Memory B cell (primary cell): Measurements from ENCODE around the gene SNAPC4.
"Not testable (repeated sequence)": the region's sequence is repeated elsewhere in the genome, so short reads cannot be mapped to it uniquely, and the experiment has no call there.

Experiments used
- ATAC-seq: fragments of 150-1000 bp; cut with Tn5 transposase; 2 replicates; pipeline ENCODE4 v1.10.0; 2021; ENCODE audit warnings: low read depth, mild to moderate bottlenecking, moderate library complexity
- DNase-seq, 2 donors: peaks; one replicate each; pipeline ENCODE4 v3.0.0; 2022; ENCODE audit warnings: low spot score in 2 of 2
- H3K27ac Mint-ChIP-seq: one replicate; pipeline ENCODE4 v1.8.0; 2022; ENCODE audit warnings: mild to moderate bottlenecking, moderate library complexity, mixed read lengths
- H3K27me3 Mint-ChIP-seq: one replicate; pipeline ENCODE4 v1.8.0; 2022; ENCODE audit warnings: mixed read lengths
- H3K36me3 Mint-ChIP-seq: one replicate; pipeline ENCODE4 v1.8.0; 2022; ENCODE audit warnings: mild to moderate bottlenecking, mixed read lengths
- H3K4me1 Mint-ChIP-seq: one replicate; pipeline ENCODE4 v1.8.0; 2022; ENCODE audit warnings: mixed read lengths
- H3K4me3 Mint-ChIP-seq: one replicate; pipeline ENCODE4 v1.8.0; 2022; ENCODE audit warnings: mild to moderate bottlenecking, moderate library complexity, mixed read lengths
- H3K9me3 Mint-ChIP-seq: one replicate; pipeline ENCODE4 v1.8.0; 2022; ENCODE audit warnings: mixed read lengths

The SNAPC4 gene

GRCh38 chr9:136429075-136429628, 29.2 kb upstream of the SNAPC4 start:
- no peak for ATAC-seq
- Mint-ChIP-seq H3K36me3 (peaks cover 4% of the 10 kb centered on the region), H3K27ac (no peak overlapping the region), H3K4me3 (no peak overlapping the region), H3K9me3 (no peaks in the 10 kb centered on the region), H3K4me1 (no peaks in the 10 kb centered on the region), H3K27me3 (no peaks in the 10 kb centered on the region)
- DNase-seq, result no peak

GRCh38 chr9:136426787-136427186, 26.8 kb upstream of the SNAPC4 start:
- peaks cover 7% of the 10 kb centered on the region for H3K36me3 Mint-ChIP-seq
- no peaks in the 10 kb centered on the region for H3K9me3 Mint-ChIP-seq
- H3K27ac Mint-ChIP-seq, result no peak overlapping the region
- no peak for ATAC-seq
- no peaks in the 10 kb centered on the region for H3K4me1 Mint-ChIP-seq
- H3K27me3 Mint-ChIP-seq, result no peaks in the 10 kb centered on the region
- DNase-seq, result no peak
- no peak overlapping the region for H3K4me3 Mint-ChIP-seq

- H3K4me1 Mint-ChIP-seq, H3K36me3 Mint-ChIP-seq, H3K27ac Mint-ChIP-seq, H3K4me3 Mint-ChIP-seq, H3K9me3 Mint-ChIP-seq, DNase-seq, ATAC-seq, H3K27me3 Mint-ChIP-seq: not testable (repeated sequence)
These were observed 25.4 kb upstream of the SNAPC4 start for GRCh38 chr9:136425367-136425766.

- H3K27ac Mint-ChIP-seq, result no peak overlapping the region
- H3K36me3 Mint-ChIP-seq, result peaks cover 7% of the 10 kb centered on the region
- no peak for DNase-seq
- no peaks in the 10 kb centered on the region for H3K9me3 Mint-ChIP-seq
- H3K4me3 Mint-ChIP-seq, result no peak overlapping the region
- H3K4me1 Mint-ChIP-seq, result no peaks in the 10 kb centered on the region
- H3K27me3 Mint-ChIP-seq, result no peaks in the 10 kb centered on the region
- no peak for ATAC-seq
These were observed 24.9 kb upstream of the SNAPC4 start for GRCh38 chr9:136424750-136425362.

GRCh38 chr9:136423432-136424146, 23.6 kb upstream of the SNAPC4 start:
- H3K27ac Mint-ChIP-seq, result no peak overlapping the region
- H3K4me1 Mint-ChIP-seq, result no peaks in the 10 kb centered on the region
- peaks cover 9% of the 10 kb centered on the region for H3K36me3 Mint-ChIP-seq
- H3K4me3 Mint-ChIP-seq, result no peak overlapping the region
- no peak for DNase-seq
- H3K27me3 Mint-ChIP-seq, result no peaks in the 10 kb centered on the region
- ATAC-seq, result no peak
- H3K9me3 Mint-ChIP-seq, result no peaks in the 10 kb centered on the region

GRCh38 chr9:136422876-136423275, 22.9 kb upstream of the SNAPC4 start:
- no peak for ATAC-seq
- no peak overlapping the region for H3K27ac Mint-ChIP-seq

GRCh38 chr9:136421791-136422190, 21.8 kb upstream of the SNAPC4 start:
- Mint-ChIP-seq H3K36me3 (peaks cover 16% of the 10 kb centered on the region), H3K27ac (no peak overlapping the region)
- ATAC-seq, result no peak

More at GRCh38 chr9:136422876-136423275, 22.9 kb upstream of the SNAPC4 start:
- no peaks in the 10 kb centered on the region for H3K27me3 Mint-ChIP-seq
- H3K9me3 Mint-ChIP-seq, result no peaks in the 10 kb centered on the region
- DNase-seq, result no peak
- no peaks in the 10 kb centered on the region for H3K4me1 Mint-ChIP-seq
- no peak overlapping the region for H3K4me3 Mint-ChIP-seq
- H3K36me3 Mint-ChIP-seq, result peaks cover 10% of the 10 kb centered on the region

GRCh38 chr9:136419092-136419420, 19.1 kb upstream of the SNAPC4 start:
- DNase-seq (no peak), ATAC-seq (no peak)
- no peak overlapping the region for H3K4me3 Mint-ChIP-seq
- H3K27ac Mint-ChIP-seq, result no peak overlapping the region
- H3K4me1 Mint-ChIP-seq, result no peaks in the 10 kb centered on the region
- H3K9me3 Mint-ChIP-seq, result no peaks in the 10 kb centered on the region
- H3K36me3 Mint-ChIP-seq, result peaks cover 24% of the 10 kb centered on the region
- no peaks in the 10 kb centered on the region for H3K27me3 Mint-ChIP-seq

More at GRCh38 chr9:136421791-136422190, 21.8 kb upstream of the SNAPC4 start:
- Mint-ChIP-seq H3K9me3 (no peaks in the 10 kb centered on the region), H3K4me1 (no peaks in the 10 kb centered on the region), H3K27me3 (no peaks in the 10 kb centered on the region), H3K4me3 (no peak overlapping the region)
- DNase-seq, result no peak

GRCh38 chr9:136418182-136419091, 18.5 kb upstream of the SNAPC4 start:
- H3K27me3 Mint-ChIP-seq, result no peaks in the 10 kb centered on the region
- no peak for ATAC-seq
- H3K27ac Mint-ChIP-seq, result no peak overlapping the region
- no peaks in the 10 kb centered on the region for H3K9me3 Mint-ChIP-seq
- H3K4me1 Mint-ChIP-seq, result no peaks in the 10 kb centered on the region
- no peak for DNase-seq
- no peak overlapping the region for H3K4me3 Mint-ChIP-seq
- peaks cover 31% of the 10 kb centered on the region for H3K36me3 Mint-ChIP-seq

- no peaks in the 10 kb centered on the region for H3K4me1 Mint-ChIP-seq
- H3K9me3 Mint-ChIP-seq, result no peaks in the 10 kb centered on the region
- no peak overlapping the region for H3K4me3 Mint-ChIP-seq
- H3K36me3 Mint-ChIP-seq, result peaks cover 31% of the 10 kb centered on the region
- no peaks in the 10 kb centered on the region for H3K27me3 Mint-ChIP-seq
- DNase-seq (no peak), ATAC-seq (no peak)
- H3K27ac Mint-ChIP-seq, result no peak overlapping the region
These were observed 16.9 kb upstream of the SNAPC4 start for GRCh38 chr9:136416914-136417313.

- no peak overlapping the region for H3K4me3 Mint-ChIP-seq
- DNase-seq (no peak), ATAC-seq (no peak)
- peaks cover 31% of the 10 kb centered on the region for H3K36me3 Mint-ChIP-seq
- no peak overlapping the region for H3K27ac Mint-ChIP-seq
- H3K4me1 Mint-ChIP-seq, result peaks cover 2% of the 10 kb centered on the region
- no peaks in the 10 kb centered on the region for H3K27me3 Mint-ChIP-seq
- no peaks in the 10 kb centered on the region for H3K9me3 Mint-ChIP-seq
These were observed 16.5 kb upstream of the SNAPC4 start for GRCh38 chr9:136416427-136416826.

GRCh38 chr9:136412962-136413361, 13.0 kb upstream of the SNAPC4 start:
- no peak overlapping the region for H3K27ac Mint-ChIP-seq
- H3K4me1 Mint-ChIP-seq, result peaks cover 21% of the 10 kb centered on the region
- peaks cover 5% of the 10 kb centered on the region for H3K9me3 Mint-ChIP-seq
- H3K4me3 Mint-ChIP-seq, result no peak overlapping the region
- peaks cover 32% of the 10 kb centered on the region for H3K36me3 Mint-ChIP-seq
- DNase-seq, result no peak
- H3K27me3 Mint-ChIP-seq, result no peaks in the 10 kb centered on the region
- ATAC-seq, result no peak

- Mint-ChIP-seq H3K9me3 (peaks cover 5% of the 10 kb centered on the region), H3K27ac (peak overlapping the region; percentile 94), H3K36me3 (peaks cover 31% of the 10 kb centered on the region), H3K27me3 (no peaks in the 10 kb centered on the region), H3K4me1 (peaks cover 25% of the 10 kb centered on the region), H3K4me3 (peak overlapping the region; percentile 82)
- ATAC-seq (no peak), DNase-seq (no peak)
These were observed 11.4 kb upstream of the SNAPC4 start for GRCh38 chr9:136411378-136411777.
